GM18520 (cell line): ENCODE results near the gene ALS2CL.

Experiments used
- ATAC-seq: cut with Tn5 transposase; IDR thresholded peaks from one replicate; pipeline ENCODE4 v1.9.1; 2021; ENCODE audit not compliant: unreplicated experiment

The ALS2CL gene

DNA sequence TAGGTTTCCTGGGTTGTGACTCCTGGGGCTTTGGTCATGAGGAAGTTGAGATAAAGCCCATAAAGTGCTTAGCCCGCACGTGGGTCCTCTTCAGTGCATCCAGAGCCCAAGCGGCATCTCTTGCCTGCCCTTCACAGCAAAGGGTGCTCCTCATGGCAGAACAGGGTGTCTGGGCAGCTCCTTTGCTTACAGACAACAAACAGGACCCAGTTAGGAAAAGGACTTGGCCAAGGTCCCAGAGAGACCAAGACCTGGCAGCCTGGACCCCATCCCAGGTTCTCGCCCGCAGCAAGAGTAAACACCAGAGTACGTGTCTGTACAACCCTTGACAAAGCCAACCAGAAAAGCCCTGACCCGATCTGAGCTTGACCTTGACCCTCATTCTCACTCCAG is 27.0 kb downstream of the ALS2CL start:
- no peak for ATAC-seq

- ATAC-seq: no peak
Measured at GRCh38 chr3:46665763-46666452, 27.6 kb downstream of the ALS2CL start.

DNA sequence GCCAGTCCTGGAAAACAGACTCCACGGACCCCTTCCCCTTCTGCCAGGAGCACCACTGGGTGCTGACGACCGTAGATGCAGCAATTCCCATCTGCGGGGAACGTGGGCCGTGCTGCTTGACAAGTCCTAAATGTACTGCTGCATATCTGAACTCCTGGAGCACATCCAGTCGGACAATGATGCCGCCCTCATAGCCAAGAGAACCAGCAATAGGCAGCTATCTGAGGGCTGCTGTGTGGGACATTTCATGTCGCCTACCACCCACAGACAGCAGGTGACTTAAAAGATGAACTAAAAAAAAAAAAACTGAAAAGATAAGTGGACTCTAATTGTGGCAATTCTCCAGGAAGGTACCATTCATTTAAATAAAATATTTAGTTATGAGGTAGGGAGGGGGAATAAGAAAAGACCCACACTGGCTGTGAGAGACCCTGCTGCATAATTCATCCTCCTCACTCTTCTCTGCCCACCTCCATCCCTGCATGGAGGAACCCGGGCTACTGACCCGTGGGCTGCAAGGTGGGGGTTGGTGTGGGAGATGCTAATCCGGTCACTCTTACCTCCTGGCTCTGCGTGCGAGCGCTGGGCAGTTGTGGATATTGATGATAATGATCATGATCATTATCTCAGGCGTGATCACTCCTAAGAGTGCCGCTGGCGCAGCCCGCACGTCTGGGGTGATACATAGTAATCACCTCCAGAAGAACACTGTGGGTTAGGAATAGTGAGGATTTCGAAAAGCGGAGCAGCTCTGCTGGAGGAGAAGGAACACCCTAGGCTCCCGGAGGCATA is 28.3 kb downstream of the ALS2CL start:
- ATAC-seq: no peak

DNA sequence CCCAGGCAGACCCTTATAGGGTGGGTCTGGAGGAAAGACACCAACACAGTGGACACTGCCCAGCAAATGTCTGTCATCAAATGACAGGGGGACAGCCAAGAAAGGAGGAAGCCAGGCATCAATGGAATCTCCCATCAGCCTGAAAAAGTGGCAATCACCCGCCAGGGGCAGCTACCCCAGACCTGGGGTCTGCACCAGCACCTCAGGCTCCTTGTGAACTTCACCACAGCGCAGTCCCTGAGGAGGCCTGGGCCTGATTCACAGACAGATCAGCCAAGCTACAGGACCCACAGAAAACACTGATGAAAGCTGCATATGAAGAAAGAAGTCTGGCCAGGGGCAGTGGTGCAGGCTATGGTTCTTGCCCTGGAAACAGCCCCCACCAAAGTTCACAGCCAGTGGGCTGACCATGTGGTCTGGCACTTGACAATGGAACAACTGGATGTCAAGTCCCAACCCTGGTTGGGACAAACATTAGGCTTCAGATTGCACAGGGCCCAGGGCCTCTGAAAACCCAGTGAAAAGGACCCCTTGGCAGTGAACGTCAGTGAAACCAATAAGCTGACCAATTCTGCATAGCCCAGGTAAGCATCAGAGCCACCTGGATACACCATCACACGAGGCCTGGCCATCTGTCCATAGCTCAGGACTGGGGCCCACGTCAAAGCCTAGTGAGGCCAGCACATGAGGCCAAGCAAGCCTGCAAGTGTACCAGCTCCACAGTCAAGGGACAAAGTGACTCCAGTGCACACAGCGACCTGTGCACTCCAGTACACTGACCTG is 29.1 kb downstream of the ALS2CL start:
- ATAC-seq: no peak

GRCh38 chr3:46663591-46664135 is 29.8 kb downstream of the ALS2CL start:
- ATAC-seq: no peak

DNA sequence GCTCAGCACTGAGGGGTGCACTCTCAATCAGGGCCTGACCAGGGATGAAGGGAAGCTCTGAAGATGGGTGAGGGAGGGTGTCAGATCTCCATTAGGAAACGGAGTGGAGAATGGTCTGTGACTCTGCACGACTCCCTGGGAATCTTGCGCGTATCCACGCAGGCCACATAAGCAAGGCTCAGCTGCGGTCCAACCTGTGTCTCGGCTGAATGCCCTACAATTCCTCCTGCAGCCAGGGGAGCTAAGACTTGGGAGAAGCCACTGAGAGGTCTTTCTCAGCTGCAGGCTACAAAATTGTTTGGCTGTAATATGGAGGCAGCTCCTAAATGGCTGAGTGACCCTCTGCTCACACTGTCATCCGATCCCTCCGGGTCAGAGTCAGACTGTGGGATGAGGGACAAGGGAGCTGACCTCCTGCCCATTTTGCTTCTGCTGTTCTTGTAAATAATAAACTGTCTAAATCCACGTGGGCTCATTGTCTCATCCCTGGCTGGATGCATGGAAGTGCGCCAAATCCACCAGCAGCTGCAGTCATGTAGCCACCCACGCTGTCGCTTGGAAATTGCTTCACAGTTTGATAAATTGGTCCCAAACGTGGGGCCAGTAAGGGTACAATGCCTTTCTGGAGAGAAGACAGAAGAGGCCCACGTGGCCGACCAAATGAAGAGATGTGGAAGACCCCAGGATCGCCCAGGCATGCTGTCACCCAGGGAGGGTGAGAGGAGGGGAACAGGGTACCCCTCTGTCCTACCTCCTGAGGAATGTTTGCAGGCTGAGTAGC is 30.5 kb downstream of the ALS2CL start:
- ATAC-seq: no peak

DNA sequence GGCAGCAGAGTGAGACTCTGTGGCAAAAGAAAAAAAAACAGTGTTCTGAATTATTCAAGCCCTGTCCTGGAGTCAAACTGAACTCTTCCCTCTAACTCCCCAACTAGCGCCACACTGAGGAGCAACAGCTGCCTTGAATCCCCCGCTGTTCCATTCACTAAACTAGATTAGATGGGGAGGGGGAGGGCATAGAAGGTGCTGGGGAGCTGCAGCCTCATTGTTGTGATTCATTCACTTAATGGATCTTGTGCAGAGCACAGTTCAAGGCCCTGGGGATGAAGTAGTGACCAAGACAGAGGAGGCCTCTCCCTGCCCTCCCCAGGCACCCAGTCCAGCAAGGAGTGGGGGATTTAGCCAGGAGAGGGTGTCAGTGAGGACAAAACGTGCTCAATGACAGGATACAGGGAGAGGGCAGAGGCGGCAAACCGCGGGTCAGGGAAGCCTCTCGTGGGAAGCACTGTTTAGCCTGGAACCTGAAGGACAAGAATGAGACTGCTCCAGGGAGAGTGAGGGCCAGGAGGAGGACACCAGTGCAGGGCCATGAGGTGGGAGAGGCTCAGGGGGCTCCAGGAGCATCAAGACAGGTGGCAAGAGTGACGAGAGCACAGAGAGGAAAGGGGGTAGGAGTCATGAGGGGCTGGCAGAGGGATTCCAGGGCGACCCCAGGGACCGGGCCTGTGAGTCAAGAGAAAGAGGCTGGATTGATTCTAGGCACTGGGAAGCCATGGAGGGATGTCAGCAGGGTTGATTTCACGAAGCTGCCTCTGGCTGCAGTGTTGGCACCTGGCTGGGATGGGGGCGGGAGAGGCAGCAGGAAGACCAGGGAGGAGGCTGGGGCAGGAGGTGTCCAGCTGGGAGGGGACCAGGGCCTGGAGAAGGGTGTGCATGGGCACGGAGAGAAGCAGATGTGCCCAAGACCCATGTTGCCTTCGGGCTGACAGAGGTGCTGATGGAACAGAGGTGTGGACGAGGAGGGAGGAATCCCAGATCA is 31.4 kb downstream of the ALS2CL start:
- ATAC-seq: no peak

- no peak for ATAC-seq
Measured at GRCh38 chr3:46660543-46661523, 32.6 kb downstream of the ALS2CL start.

DNA sequence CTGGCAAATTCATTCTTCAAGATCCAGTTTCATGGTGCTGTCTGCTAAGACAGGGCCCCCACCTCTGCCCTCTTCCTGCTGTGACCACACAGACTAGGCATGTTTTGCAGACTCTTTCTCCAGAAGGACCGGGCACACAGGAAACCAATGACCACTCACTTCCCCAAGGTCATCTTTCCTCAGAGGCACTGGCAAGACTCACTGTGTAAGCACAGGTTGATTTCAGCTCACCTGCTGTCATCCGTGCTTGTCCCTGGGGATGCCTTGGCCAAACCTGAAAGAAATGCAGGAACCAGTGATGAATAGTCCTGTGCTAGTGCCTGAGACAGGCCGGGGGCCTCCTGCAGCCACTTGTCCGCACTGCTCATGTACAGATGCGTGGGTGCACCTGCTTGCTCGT is 33.5 kb downstream of the ALS2CL start:
- ATAC-seq: no peak

GRCh38 chr3:46659285-46659684 is 34.2 kb downstream of the ALS2CL start:
- no peak for ATAC-seq

GRCh38 chr3:46656778-46657556 is 36.5 kb downstream of the ALS2CL start:
- ATAC-seq: no peak

GRCh38 chr3:46655271-46655670 is 38.2 kb downstream of the ALS2CL start:
- no peak for ATAC-seq

DNA sequence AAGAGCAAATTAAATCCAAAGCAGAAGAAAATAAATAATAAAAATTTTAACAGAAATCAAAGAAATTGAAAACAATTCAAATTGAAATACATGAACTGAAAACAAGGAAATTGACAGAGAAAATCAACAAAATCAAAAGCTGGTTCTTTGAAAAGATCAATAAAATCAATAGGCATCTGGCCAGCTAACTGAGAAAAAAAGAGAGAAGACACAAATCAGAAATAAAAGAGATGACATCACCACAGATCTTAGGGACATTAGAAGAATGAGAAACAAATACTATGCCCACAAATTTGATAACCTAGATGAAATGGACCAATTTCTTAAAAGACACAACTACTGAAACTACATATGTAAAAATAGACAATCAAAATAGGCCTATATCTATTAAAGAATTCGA is 42.4 kb downstream of the ALS2CL start:
- ATAC-seq: no peak

GRCh38 chr3:46649436-46649835 is 44.0 kb downstream of the ALS2CL start:
- ATAC-seq: no peak

GRCh38 chr3:46648096-46648495 is 45.4 kb downstream of the ALS2CL start:
- no peak for ATAC-seq

- no peak for ATAC-seq
Measured at GRCh38 chr3:46646700-46647099, 46.8 kb downstream of the ALS2CL start.

- no peak for ATAC-seq
Measured at GRCh38 chr3:46643701-46644100, 49.8 kb downstream of the ALS2CL start.

DNA sequence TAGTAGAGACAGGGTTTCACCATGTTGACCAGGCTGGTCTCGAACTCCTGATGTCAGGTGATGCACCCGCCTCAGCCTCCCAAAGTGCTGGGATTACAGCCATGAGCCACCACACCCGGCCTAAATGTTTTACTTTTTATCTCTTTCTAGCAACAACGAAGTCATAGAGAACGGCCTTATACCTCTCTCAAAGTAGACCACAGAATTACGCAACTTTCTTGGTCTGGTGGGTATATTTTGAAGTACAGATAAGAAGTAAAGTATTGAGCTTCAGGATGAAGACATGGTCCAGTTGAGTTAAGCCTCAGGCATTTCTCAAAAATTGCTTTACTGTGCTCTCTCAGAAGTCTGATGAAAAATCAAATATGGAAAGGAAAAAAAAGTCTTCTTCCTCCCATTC is 50.5 kb downstream of the ALS2CL start:
- no peak for ATAC-seq
